GM19455 (cell line): ENCODE measurements around the gene ROBO1.

Source experiments
- ATAC-seq: cut with Tn5 transposase; IDR thresholded peaks from one replicate; pipeline ENCODE4 v1.9.1; 2021; ENCODE audit not compliant: unreplicated experiment

The ROBO1 gene

GRCh38 chr3:78665776-78666469 is 1101.9 kb downstream of the ROBO1 start:
- ATAC-seq, result no peak

GRCh38 chr3:78665101-78665500 is 1102.7 kb downstream of the ROBO1 start:
- ATAC-seq, result no peak

GRCh38 chr3:78660957-78661356 is 1106.8 kb downstream of the ROBO1 start:
- ATAC-seq, result no peak

GRCh38 chr3:78659386-78659987 is 1108.3 kb downstream of the ROBO1 start:
- ATAC-seq, result no peak

- no peak for ATAC-seq
These were observed 1120.1 kb downstream of the ROBO1 start for GRCh38 chr3:78647726-78648125.

GRCh38 chr3:78645628-78646310 is 1122.0 kb downstream of the ROBO1 start:
- ATAC-seq, result peak; percentile 89

- ATAC-seq, result no peak
These were observed 1123.0 kb downstream of the ROBO1 start for GRCh38 chr3:78644847-78645246.

- no peak for ATAC-seq
These were observed 1125.4 kb downstream of the ROBO1 start for GRCh38 chr3:78642226-78643035.

- ATAC-seq, result no peak
These were observed 1126.1 kb downstream of the ROBO1 start for GRCh38 chr3:78641703-78642102.

GRCh38 chr3:78634316-78634715 is 1133.5 kb downstream of the ROBO1 start:
- ATAC-seq, result no peak

- ATAC-seq, result no peak
These were observed 1134.2 kb downstream of the ROBO1 start for GRCh38 chr3:78633626-78634025.

GRCh38 chr3:78632925-78633553 is 1134.8 kb downstream of the ROBO1 start:
- ATAC-seq, result no peak

GRCh38 chr3:78629544-78629943 is 1138.3 kb downstream of the ROBO1 start:
- no peak for ATAC-seq

- ATAC-seq, result no peak
These were observed 1146.6 kb downstream of the ROBO1 start for GRCh38 chr3:78621061-78621716.

- no peak for ATAC-seq
These were observed 1153.3 kb downstream of the ROBO1 start for GRCh38 chr3:78614486-78614885.

GRCh38 chr3:78613421-78613879 is 1154.3 kb downstream of the ROBO1 start:
- no peak for ATAC-seq

- ATAC-seq, result no peak
These were observed 1156.5 kb downstream of the ROBO1 start for GRCh38 chr3:78611278-78611677.

- no peak for ATAC-seq
These were observed 1157.2 kb downstream of the ROBO1 start for GRCh38 chr3:78610462-78611125.

GRCh38 chr3:78606756-78607155 is 1161.0 kb downstream of the ROBO1 start:
- ATAC-seq, result no peak

- ATAC-seq, result no peak
These were observed 1162.6 kb downstream of the ROBO1 start for GRCh38 chr3:78605178-78605577.
